GM12864 (cell line): ENCODE results near the gene ARNT2.

Source experiments
- DNase-seq: peaks from one replicate; pipeline ENCODE4 v3.0.0-alpha.2; 2011; ENCODE audit warnings: low read depth
- H3K4me3 ChIP-seq: 2 replicates; pipeline ENCODE4 v1.5.1; 2011; ENCODE audit warnings: mild to moderate bottlenecking, low read depth, low read length, control low read depth
- CTCF ChIP-seq: IDR thresholded peaks from 2 replicates; pipeline ENCODE4 v1.5.1; 2011; ENCODE audit warnings: low read depth, mild to moderate bottlenecking, moderate library complexity, low read length, control low read depth, inconsistent platforms; ENCODE audit errors: missing control alignments

The ARNT2 gene

GRCh38 chr15:80492874-80493273 lies 88.7 kb downstream of the ARNT2 start:
- H3K4me3 ChIP-seq, result no peak overlapping the region
- no peak for TF ChIP-seq CTCF
- DNase-seq, result no peak

GRCh38 chr15:80494351-80494751 lies 90.2 kb downstream of the ARNT2 start:
- no peak for TF ChIP-seq CTCF
- no peak overlapping the region for H3K4me3 ChIP-seq
- DNase-seq, result no peak

- no peak for DNase-seq
- no peak overlapping the region for H3K4me3 ChIP-seq
- TF ChIP-seq CTCF, result no peak
These were observed 90.6 kb downstream of the ARNT2 start for GRCh38 chr15:80494756-80495155.

GRCh38 chr15:80495401-80495942 lies 91.3 kb downstream of the ARNT2 start:
- no peak for DNase-seq
- no peak overlapping the region for H3K4me3 ChIP-seq
- no peak for TF ChIP-seq CTCF

GRCh38 chr15:80496096-80496495 lies 91.9 kb downstream of the ARNT2 start:
- H3K4me3 ChIP-seq, result no peak overlapping the region
- no peak for DNase-seq
- no peak for TF ChIP-seq CTCF

- no peak for TF ChIP-seq CTCF
- no peak for DNase-seq
- H3K4me3 ChIP-seq, result no peak overlapping the region
These were observed 93.0 kb downstream of the ARNT2 start for GRCh38 chr15:80497221-80497620.

GRCh38 chr15:80498652-80499051 lies 94.5 kb downstream of the ARNT2 start:
- DNase-seq, result no peak
- no peak for TF ChIP-seq CTCF

More at GRCh38 chr15:80498652-80499051, 94.5 kb downstream of the ARNT2 start:
- H3K4me3 ChIP-seq, result no peak overlapping the region
